Fibroblast of skin of back (primary cell): ENCODE results near the gene BCAS3.
"Not testable (repeated sequence)": the region's sequence is repeated elsewhere in the genome, so short reads cannot be mapped to it uniquely, and the experiment has no call there.

ENCODE experiments used
- DNase-seq: peaks from one replicate; pipeline ENCODE4 v3.0.0-alpha.2; 2013

The BCAS3 gene

DNA sequence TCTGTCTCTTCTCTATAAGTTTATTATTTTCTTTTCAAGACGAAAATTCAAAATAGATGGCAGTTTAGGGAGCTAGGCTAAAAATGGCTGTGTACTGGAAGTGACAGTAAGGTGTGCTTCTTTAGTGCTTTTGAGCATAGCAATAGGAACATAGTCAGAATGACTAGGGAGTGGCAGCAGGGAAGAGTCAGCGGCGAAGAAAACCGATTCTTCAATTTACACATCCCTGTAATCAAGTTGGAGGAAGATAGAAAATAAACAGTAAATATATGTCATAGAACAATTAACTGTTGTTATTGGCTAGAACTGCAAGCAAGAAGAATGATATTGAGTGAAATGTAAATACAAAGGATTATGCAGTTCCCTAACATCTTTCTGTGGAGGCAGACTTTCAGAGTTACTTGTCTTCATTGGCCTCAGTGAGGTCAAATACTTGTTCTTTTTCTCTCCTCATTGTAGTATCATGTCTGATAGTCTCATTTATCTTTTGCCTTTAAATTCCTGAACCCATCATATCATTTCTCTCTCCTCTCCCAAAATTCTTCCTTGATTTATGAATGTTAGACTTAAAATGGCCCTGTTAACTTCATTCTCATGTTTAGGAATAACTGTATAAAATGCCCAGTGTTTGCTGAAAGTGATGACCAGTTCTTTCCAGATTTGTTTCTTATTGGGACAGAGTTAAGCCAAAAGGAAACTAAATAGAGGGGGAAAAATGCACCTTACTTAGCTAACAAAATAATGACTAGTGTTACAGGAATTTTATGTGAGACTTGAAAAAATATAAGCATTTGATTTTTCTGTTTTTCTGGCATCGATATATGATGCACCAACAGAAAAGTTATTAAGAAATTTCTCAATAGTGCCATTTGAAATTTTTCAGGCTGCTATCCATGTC is 211.4 kb downstream of the BCAS3 start:
- peak; percentile 47 for DNase-seq

DNA sequence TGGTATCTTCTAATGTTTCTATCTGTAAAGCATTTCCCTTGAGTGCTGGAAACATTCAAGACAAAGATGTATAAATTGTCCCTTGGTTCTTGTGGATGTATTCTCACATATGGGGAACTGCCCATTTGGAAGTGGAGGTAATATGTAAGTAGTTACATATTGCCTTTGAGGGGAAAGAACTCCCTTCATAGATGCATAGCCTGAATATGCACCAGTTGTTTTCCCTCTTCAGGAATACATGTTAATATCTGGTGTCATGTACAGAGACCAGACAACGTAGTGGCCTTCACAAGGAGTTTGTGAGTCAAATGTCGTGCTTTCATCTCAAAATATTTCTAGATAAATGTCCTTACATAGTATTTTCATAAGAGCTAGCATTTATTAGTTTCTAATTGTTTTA is 213.5 kb downstream of the BCAS3 start:
- DNase-seq = no peak

DNA sequence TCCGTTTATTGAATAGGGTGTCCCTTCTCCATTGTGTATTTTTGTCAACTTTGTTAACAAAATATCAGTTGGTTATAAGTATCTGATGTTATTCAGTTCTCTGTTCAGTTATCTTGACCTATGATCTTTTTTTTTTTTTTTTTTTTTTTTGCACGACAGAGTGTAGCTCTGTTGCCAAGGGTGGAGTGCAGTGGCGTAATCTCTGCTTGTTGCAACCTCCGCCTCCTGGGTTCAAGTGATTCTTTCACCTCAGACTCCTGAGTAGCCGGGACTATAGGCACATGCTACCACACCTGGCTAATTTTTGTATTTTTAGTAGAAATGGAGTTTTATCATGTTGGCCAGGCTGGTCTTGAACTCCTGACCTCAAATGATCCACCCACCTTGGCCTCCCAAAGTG is 215.8 kb downstream of the BCAS3 start:
- DNase-seq = no peak

DNA sequence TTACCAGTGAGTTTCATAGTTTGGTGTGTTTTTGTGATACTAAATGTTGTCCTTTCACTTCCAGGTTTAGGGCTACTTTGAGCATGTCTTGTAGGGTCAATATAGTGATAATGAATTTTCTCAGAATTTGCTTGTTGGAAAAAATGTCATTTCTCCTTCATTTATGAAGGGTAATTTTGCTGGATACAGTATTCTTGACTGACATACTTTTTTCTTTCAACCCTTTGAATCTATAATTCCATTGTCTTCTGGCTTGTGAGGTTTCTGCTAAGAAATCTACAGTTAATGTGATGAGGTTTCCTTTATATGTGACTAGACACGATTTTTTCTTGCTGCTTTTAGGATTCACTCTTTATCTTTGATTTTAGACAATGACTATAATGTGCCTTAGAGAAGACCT is 219.3 kb downstream of the BCAS3 start:
- DNase-seq = no peak

DNA sequence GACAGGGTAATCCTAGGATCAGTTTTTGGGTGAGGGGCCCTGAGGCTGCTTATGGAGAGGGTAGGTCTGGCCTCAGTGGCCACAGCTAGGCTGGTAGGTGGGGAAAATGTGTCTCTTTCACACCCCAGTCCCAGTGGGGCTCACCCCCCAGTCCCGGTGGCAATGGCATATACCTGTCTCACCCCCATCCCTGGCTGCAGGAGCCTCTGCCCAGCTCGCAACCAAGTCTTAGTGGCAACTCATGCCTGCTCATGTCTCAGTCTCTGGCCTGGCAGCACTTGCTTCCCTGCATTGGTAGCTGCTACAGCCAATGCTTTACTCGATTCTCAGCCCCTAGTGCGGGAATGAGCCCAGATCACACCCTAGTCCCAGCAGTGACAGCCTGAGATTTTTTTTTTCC is 221.5 kb downstream of the BCAS3 start:
- DNase-seq = no peak

DNA sequence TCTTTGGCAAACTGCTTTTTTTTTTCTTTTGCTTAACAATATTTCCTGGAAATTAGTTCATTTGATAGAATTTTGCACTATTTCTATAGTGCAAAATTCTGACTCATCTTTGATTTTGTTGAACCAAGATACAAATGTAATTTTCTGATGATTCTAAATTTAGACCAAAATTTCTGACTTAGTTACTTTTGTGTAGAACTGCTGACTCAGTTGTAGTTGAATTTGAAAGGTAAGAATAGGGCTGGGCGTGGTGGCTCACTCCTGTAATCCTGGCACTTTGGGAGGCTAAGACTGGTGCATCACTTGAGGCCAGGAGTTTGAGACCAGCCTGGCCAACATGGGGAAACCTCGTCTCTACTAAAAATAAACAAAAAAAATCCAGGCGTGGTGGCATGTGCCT is 223.0 kb downstream of the BCAS3 start:
- no peak for DNase-seq

DNA sequence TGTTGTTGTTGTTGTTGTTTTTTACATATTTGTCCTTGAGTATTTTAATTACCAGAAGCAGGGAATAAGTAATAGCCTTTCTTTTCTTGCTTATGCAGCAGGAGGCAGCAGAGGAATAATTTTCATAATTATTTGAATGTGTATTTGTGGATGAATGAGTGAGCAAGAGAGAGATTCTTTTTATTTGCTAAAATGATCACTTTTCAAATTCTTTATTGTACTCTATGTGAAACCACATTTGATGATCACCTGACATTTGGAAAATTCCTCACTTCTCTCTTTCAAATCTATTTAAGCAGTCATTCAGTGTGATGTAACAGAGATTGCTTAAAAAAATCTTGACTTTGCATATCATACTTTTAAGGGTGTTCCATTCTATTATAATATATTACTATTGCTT is 223.6 kb downstream of the BCAS3 start:
- DNase-seq = peak; percentile 27

DNA sequence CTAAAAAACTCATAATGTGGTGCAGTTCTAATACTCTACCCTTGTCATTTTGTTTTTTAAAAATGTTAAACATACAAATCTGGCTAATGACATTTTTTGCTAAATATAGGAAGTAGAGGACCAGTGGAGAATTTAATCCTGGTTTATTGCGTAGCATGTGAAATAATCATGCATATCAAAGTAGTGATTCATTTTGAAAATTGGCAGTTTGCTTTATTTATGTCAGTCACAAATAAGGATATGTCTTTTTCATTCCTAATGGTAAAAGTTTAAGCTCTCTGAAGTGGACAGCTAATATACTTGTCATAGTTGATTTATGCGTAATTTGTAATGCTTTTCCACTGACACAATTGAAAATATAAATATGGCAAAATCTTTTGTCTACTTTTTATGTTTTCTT is 224.2 kb downstream of the BCAS3 start:
- DNase-seq = peak; percentile 88

DNA sequence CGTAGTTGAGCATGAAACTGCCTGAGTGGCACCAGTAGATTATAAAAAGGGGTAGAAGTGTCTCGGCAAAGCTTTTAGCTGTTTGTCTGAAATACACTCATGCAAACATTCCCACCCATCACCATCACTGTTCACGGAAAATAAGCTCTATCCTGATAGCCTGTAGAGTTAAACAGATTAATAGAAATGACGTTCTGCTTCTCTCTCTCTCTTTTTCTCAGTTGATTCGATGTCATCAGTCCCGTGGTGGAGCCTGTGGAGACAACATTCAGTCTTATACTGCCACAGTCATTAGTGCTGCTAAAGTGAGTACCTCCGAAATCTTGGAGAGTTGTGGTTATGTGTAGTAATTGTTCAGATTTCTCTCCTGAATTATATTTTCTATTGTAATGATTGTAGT is 224.7 kb downstream of the BCAS3 start:
- DNase-seq = peak; percentile 27

DNA sequence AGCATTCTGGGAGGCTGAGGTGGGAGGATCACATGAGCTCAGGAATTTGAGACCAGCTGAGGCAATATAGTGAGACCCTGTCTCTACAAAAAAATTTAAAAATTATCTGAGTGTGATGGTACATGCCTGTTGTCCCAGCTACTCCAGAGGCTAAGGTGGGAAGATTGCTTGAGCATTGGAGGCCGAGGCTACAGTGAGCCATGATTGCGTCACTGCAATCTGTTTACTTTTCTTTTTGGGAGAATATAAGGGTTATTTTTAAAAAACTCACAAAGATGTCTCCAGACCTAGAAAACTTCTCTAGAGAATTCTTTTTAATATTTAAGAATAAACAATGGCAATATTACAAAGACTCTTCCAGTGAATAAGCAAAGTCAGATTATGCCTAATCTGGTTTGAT is 226.9 kb downstream of the BCAS3 start:
- DNase-seq = no peak

DNA sequence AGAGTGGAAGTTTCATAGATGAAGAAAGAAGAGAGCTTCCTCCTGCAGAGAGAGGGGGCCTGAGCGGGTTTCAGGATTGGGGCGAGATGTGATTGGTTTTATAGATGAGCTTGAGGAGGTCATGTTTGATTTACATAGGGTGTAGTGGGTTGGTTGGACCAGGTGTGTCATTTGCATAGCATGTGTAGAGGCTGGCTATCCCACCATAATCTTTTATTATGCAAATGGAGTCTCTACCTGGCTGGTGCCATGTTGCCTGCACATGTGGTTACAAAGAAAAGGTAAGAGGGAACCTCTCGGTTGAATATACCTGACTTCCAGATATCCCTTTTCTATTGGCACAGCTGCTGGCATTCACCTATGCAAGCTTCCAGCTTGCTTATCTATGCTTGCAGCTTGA is 228.1 kb downstream of the BCAS3 start:
- no peak for DNase-seq

DNA sequence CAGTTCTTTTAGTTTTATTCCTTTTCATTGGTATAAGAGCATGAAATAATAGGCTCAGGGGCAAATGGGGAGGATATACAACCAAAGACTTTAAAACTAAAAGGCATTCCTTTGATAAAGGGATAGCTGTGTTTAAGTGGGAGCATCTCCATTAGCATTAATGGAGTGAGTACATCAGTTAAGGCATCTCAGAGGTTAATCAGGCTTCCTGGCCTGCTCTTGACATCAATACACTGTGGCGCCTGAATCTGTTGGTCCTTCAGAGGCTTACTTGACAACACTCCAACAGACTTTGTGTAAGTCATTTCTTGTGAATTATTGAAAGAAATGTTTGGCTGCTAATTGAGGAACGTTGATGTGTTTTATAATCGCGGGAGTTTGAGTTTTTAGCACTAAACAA is 230.7 kb downstream of the BCAS3 start:
- no peak for DNase-seq

DNA sequence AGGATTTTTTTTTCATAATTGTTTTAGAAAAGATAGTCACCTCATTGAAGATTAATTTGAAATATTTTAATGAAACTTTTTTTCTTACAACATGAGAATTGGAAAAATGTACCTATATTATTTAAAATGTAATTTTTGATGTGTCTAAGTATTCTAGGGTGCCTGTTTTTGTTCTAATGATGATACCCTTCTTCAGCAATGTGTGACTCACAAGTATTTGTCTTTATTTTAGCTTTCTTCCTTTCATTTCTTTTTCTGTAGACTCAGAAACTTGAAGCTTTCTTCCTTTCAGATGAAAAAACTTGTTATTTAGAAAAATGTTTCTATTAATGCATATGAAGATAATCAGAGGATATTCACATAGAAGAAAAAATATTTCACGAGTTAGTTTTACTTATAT is 231.8 kb downstream of the BCAS3 start:
- DNase-seq = peak; percentile 31

DNA sequence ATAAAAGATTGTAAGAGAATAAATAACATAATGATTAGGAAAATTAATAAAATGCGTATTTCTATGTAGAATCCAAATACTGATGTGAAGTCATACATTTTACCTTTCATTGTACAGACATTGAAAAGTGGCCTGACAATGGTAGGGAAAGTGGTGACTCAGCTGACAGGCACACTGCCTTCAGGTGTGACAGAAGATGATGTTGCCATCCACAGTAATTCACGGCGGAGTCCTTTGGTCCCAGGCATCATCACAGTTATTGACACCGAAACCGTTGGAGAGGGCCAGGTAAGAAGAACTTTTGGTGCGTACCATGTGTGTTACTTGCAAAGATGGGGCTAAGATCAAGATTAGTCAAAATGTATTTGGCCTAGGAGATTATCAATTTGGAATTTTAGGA is 232.8 kb downstream of the BCAS3 start:
- no peak for DNase-seq

DNA sequence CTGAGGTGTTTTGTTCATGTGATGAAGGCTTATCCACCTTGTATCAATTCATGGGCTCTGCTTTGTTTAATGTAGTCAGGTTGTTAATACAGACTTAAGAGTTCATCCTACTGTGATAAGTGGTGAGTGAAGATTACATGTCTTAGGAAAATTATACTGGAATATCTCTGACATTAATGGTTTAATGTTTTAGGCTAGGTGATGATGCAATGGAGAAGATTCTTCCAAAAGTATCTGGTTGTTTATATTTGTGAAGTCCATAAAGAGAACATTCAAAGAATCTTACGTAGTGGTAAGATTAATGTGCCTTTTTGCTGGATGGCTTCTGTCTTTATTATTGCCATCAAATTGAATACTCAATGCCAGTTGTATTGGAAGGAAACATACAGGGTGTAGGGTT is 236.4 kb downstream of the BCAS3 start:
- no peak for DNase-seq

DNA sequence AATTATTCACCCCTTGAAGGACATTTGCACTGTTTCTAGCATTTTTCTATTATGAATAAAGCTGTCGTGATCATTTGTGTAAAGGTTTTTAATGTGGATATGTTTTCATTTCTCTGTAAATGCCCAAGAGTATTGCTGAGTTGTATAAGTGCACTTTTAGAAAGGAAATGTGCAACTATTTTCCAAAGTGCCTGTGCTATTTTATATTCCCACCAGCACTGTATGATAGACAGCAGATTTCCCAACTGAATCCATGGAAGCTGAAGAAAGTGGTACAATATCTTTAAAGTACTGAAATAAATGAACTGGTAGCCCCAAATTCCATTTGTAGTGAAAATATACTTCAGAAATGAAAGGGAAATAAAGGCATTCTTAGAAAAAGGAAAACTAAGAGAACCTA is 238.4 kb downstream of the BCAS3 start:
- DNase-seq = no peak

DNA sequence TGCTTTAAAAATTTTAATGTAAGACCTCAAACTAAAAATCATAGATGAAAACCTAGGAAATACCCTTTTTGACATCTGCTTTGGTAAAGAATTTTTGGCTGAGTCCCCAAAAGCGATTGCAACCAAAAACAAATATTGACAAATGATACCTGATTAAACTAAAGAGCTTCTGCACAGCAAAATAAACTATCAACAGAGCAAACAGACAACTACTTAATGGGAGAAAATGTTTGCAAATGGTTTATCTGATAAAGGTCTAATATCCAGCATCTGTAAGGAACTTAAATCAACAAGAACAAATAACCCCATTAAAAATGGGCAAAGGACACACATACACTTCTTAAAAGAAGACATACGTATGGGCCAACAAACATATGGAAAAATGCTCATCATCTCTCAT is 242.5 kb downstream of the BCAS3 start:
- no peak for DNase-seq

DNA sequence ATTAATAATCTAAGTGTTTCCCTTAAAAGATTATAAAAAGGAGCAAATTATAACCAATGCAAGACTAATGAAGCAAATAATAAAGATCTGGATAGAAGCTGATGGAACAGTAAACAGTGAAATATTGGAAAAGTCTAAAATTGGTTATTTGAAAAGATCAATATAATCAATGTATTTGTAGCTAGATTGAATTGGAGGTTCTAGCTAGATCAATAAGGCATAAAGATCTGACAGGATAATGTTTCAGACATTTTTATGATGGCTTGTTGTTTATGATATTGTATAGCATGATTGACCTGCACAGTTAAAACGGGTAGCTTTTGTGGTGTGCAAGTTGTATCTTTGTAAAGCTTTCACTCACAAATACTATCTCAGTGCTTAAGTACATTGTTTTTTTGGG is 245.3 kb downstream of the BCAS3 start:
- DNase-seq = no peak

DNA sequence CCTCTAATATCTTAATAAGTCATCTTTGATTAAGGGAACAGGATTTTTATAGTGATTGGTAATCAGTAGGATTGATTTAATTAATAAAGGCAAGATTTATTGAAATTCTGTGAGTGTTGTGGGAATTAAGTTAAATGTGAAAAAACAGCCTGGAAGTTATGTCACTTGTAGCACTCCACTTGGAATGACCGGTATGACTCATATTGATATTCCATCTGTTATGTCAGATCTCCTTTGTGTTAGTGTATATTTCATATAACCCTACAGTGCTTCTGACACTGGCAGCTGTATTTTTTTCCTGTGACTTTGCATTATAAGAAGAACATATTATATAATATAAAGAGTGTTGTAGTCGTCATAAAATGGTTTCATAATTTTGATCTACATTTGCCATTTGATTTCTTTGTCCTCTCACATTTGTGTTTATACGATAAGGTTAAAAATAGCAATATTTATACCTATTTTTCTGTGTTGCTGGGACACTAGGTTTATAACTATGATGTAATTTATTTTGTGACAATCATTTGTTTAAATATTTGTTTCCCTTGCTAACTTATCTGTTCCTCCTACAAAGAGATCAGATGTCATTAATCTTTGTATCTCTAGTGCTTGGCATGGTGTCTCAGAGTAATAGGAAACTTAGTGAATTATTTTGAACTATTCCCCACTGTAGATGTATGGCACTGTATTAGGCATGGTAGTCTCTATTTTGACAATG is 249.0 kb downstream of the BCAS3 start:
- DNase-seq = peak; percentile 34

DNA sequence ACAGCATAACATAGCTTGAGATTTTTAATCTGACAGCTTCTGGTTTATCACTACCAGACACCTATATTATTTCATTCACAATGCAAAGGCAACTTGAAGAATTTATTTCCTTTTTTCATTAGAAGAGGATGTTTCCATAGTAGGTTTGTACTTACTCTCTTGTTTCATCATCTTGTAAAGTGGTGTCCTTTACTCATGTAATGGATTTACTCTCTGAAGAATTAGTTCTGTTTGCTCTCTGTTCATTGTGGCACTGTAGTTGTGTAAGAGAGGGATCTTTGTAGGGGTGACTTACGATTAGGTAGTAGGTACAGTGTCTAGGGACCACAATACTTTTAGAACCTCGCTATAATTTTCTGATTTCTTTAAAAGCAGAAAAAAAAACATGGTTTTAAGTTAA is 256.1 kb downstream of the BCAS3 start:
- no peak for DNase-seq

DNA sequence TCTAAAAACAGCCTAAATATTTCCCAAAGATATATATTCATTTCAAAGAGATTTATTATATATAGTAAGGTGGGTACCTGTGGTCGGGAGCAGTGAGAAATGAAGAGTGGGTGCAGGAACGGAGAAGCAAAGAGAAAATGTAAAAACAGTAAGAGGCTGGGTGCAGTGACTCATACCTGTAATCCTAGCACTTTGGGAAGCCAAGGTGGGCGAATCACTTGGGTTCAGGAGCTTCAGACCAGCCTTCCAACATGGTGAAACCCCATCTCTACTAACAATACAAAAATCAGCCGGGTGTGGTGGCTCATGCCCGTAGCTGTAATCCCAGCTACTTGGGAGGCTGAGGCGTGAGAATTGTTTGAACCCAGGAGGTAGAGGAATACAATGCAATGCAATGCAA is 257.1 kb downstream of the BCAS3 start:
- no peak for DNase-seq

DNA sequence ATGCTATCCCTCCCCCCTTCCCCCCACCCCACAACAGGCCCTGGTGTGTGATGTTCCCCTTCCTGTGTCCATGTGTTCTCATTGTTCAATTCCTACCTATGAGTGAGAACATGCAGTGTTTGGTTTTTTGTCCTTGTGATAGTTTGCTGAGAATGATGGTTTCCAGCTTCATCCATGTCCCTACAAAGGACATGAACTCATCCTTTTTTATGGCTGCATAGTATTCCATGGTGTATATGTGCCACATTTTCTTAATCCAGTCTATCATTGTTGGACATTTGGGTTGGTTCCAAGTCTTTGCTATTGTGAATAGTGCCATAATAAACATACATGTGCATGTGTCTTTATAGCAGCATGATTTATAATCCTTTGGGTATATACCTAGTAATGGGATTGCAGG is 258.3 kb downstream of the BCAS3 start:
- DNase-seq = not testable (repeated sequence)

DNA sequence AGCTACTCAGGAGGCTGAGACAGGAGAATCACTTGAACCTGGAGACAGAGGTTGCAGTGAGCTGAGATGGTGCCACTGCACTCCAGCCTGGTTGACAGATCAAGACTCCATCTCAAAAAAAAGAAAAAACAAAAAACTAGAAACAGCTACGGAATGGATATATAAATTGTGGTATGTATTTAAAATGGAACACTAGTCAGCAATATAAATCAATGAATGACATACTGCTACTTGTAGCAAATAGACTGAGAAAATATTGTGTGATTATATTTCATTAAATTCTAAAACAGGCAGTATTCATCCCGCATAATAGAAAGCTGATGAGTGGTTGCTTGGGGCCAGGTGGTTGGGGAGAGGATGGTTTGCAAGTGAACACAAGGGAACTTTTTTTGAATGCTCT is 261.7 kb downstream of the BCAS3 start:
- DNase-seq = no peak

DNA sequence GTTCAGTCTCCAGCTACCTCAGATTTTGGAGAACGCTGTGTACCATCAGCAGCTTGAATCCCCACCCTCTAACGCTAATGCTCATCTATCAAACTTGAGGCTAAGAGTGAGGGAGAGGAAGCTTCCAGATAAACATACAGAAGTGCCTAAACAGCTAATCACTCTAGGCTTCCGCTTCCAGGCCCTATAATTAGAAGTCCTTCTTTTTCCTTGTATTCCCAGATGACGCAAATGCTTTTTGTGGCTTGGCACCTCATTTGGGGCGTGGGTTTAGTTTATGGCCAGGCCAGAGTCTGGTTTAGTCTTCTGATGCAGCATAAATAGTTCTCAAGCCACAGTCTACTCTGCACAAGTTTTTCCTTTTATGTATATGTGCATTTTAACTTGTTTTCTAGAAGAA is 263.4 kb downstream of the BCAS3 start:
- DNase-seq = peak; percentile 76
